Common myeloid progenitor, CD34-positive (primary cell): ENCODE measurements around the gene C10orf62.

Experiments used
- CTCF ChIA-PET: fragments of 350-600 bp; sonication (Branson Sonifier 250); formaldehyde crosslinking; loops from one replicate; lab custom pipeline; 2021; ENCODE audit warnings: antibody characterized with exemption; lab: Charles Lee
- POLR2A ChIA-PET: fragments of 350-600 bp; sonication (Branson Sonifier 250); formaldehyde crosslinking; loops from one replicate; lab custom pipeline; 2021; ENCODE audit warnings: antibody characterized with exemption; lab: Charles Lee
- DNase-seq, 3 donors: peaks; one replicate each; pipeline versions ENCODE4 v3.0.0 to v3.0.0-alpha.2; 2013
- H3K27ac ChIP-seq, 2 experiments: 1 replicate in 1 of 2; 2 replicates in 1 of 2; pipeline ENCODE4 v1.7.0; 2013; ENCODE audit warnings: inconsistent platforms in 2 of 2, low read length in 2 of 2, mild to moderate bottlenecking in 2 of 2, low read depth in 1 of 2, moderate library complexity in 1 of 2; ENCODE audit not compliant: severe bottlenecking in 2 of 2, insufficient read depth in 1 of 2, poor library complexity in 1 of 2
- H3K27me3 ChIP-seq, 5 experiments: replicated peaks in 2 of 5; 1 replicate in 3 of 5; 2 replicates in 2 of 5; pipeline versions ENCODE4 v1.6.1 to v1.7.0; 2013; ENCODE audit warnings: low read length in 4 of 5, mild to moderate bottlenecking in 2 of 5, moderate library complexity in 2 of 5, inconsistent platforms in 1 of 5; ENCODE audit not compliant: insufficient read depth in 5 of 5, control insufficient read depth in 4 of 5
- H3K36me3 ChIP-seq, 4 experiments: 1 replicate in 2 of 4; 2 replicates in 2 of 4; pipeline versions ENCODE4 v1.6.1 to v1.7.0; 2013; ENCODE audit warnings: low read length in 3 of 4, control low read depth in 1 of 4, mild to moderate bottlenecking in 1 of 4; ENCODE audit not compliant: control insufficient read depth in 4 of 4, insufficient read depth in 4 of 4
- H3K4me1 ChIP-seq, 4 experiments: 1 replicate in 3 of 4; 2 replicates in 1 of 4; pipeline versions ENCODE4 v1.6.1 to v1.7.1; 2013; ENCODE audit warnings: low read length in 3 of 4, mild to moderate bottlenecking in 3 of 4, control low read depth in 1 of 4, inconsistent platforms in 1 of 4, moderate library complexity in 1 of 4; ENCODE audit not compliant: control insufficient read depth in 4 of 4, insufficient read depth in 4 of 4; ENCODE audit errors: control extremely low read depth in 1 of 4
- H3K4me3 ChIP-seq, 7 experiments: 1 replicate in 4 of 7; 2 replicates in 3 of 7; pipeline versions ENCODE4 v1.5.1 to v1.7.0; 2013; ENCODE audit warnings: mild to moderate bottlenecking in 7 of 7, low read length in 6 of 7, moderate library complexity in 6 of 7, inconsistent platforms in 2 of 7, low read depth in 2 of 7, control low read depth in 1 of 7; ENCODE audit not compliant: insufficient read depth in 4 of 7, control insufficient read depth in 1 of 7; ENCODE audit errors: extremely low read depth in 1 of 7
- H3K9me3 ChIP-seq, 5 experiments: 1 replicate in 4 of 5; 2 replicates in 1 of 5; pipeline versions ENCODE4 v1.6.1 to v1.7.1; 2013; ENCODE audit warnings: low read length in 4 of 5, mild to moderate bottlenecking in 2 of 5, inconsistent platforms in 1 of 5, low read depth in 1 of 5, moderate library complexity in 1 of 5; ENCODE audit not compliant: control insufficient read depth in 4 of 5, insufficient read depth in 2 of 5; ENCODE audit errors: control extremely low read depth in 1 of 5
- WGBS: methylation state at CpG from one replicate; pipeline ENCODE4 v1.1.5; 2013; ENCODE audit not compliant: insufficient coverage; 5-methylcytosine and 5-hydroxymethylcytosine counted together

The C10orf62 gene

GRCh38 chr10:97585439-97585811 lies 4.1 kb upstream of the C10orf62 start:
- Histone ChIP-seq H3K27me3 (no peaks in the 10 kb centered on the region), H3K27ac (no peak overlapping the region), H3K36me3 (no peaks in the 10 kb centered on the region), H3K4me1 (no peaks in the 10 kb centered on the region), H3K9me3 (no peaks in the 10 kb centered on the region), H3K4me3 (no peak overlapping the region)
- WGBS, result 98% methylated on average over 5 of the region's 5 CpGs
- ChIA-PET POLR2A (no interaction called here), CTCF (interaction anchor here (1.2 to 2.1 kb wide), 4 partner anchors 11 to 64 kb away, joined by 3 to 5 read pairs (median 4); partner anchors contain the start of gene ANKRD2)
- no peak for DNase-seq

- ChIA-PET CTCF (interaction anchor here (1.4 kb wide), 1 partner anchor 91 kb away, joined by 3 read pairs; no protein-coding TSS in a partner anchor), POLR2A (no interaction called here)
- no peaks in the 10 kb centered on the region for H3K9me3 ChIP-seq
- H3K4me1 ChIP-seq, result peaks cover 0 to 4% (median 0%) of the 10 kb centered on the region in 4 experiments
- no peak for DNase-seq
- H3K27me3 ChIP-seq, result no peaks in the 10 kb centered on the region
- H3K36me3 ChIP-seq, result no peaks in the 10 kb centered on the region
- H3K27ac ChIP-seq, result no peak overlapping the region
- WGBS, result 67% methylated on average over 2 of the region's 2 CpGs
- no peak overlapping the region for H3K4me3 ChIP-seq
Observed at GRCh38 chr10:97587183-97587582, 2.3 kb upstream of the C10orf62 start.

- no peak for DNase-seq
- Histone ChIP-seq H3K27ac (no peak overlapping the region), H3K4me1 (peaks cover 0 to 4% (median 0%) of the 10 kb centered on the region in 4 experiments), H3K36me3 (no peaks in the 10 kb centered on the region), H3K9me3 (no peaks in the 10 kb centered on the region), H3K27me3 (no peaks in the 10 kb centered on the region), H3K4me3 (no peak overlapping the region)
- CTCF ChIA-PET, result interaction anchor here (0.9 to 2.3 kb wide), 2 partner anchors 10 to 19 kb away, joined by 3 to 5 read pairs; no protein-coding TSS in a partner anchor
- POLR2A ChIA-PET, result no interaction called here
- 94% methylated on average over 9 of the region's 15 CpGs for WGBS
Observed at GRCh38 chr10:97590082-97590747, 694 bp downstream of the C10orf62 start.

- WGBS, result 76% methylated on average over 4 of the region's 5 CpGs
Observed at GRCh38 chr10:97590748-97591495, 1.4 kb downstream of the C10orf62 start.

GRCh38 chr10:97593421-97593820 lies 3.9 kb downstream of the C10orf62 start:
- no peak for DNase-seq
- 88% methylated on average over 2 of the region's 4 CpGs for WGBS
- H3K27me3 ChIP-seq, result no peaks in the 10 kb centered on the region

More at GRCh38 chr10:97590748-97591495, 1.4 kb downstream of the C10orf62 start:
- Histone ChIP-seq H3K27me3 (no peaks in the 10 kb centered on the region), H3K27ac (no peak overlapping the region), H3K4me3 (no peak overlapping the region), H3K9me3 (no peaks in the 10 kb centered on the region), H3K36me3 (no peaks in the 10 kb centered on the region), H3K4me1 (peaks cover 0 to 4% (median 0%) of the 10 kb centered on the region in 4 experiments)
- DNase-seq, result no peak
- POLR2A ChIA-PET, result interaction anchor here (0.6 kb wide), 1 partner anchor 93 kb away, joined by 6 read pairs; no protein-coding TSS in a partner anchor
- CTCF ChIA-PET, result interaction anchor here (0.6 to 2.3 kb wide), 3 partner anchors 20 to 259 kb away, joined by 3 to 5 read pairs (median 3); partner anchors contain the start of gene GOLGA7B

GRCh38 chr10:97596101-97597082 lies 6.9 kb downstream of the C10orf62 start:
- Histone ChIP-seq H3K4me1 (peaks cover 0 to 2% (median 0%) of the 10 kb centered on the region in 4 experiments), H3K4me3 (no peak overlapping the region), H3K9me3 (no peaks in the 10 kb centered on the region), H3K27me3 (no peaks in the 10 kb centered on the region), H3K27ac (no peak overlapping the region), H3K36me3 (no peaks in the 10 kb centered on the region)
- ChIA-PET POLR2A (interaction anchor here (0.6 kb wide), 1 partner anchor 31 kb away, joined by 4 read pairs; no protein-coding TSS in a partner anchor), CTCF (interaction anchor here (1.1 to 2.4 kb wide), 4 partner anchors 10 to 27 kb away, joined by 4 to 8 read pairs (median 6); partner anchors contain the start of gene ANKRD2)
- DNase-seq, result peak in 2 of 3 donors; percentile 11 to 14
- WGBS, result 89% methylated on average over 10 of the region's 10 CpGs

More at GRCh38 chr10:97593421-97593820, 3.9 kb downstream of the C10orf62 start:
- H3K27ac ChIP-seq, result no peak overlapping the region
- ChIA-PET CTCF (no interaction called here), POLR2A (no interaction called here)
- no peak overlapping the region for H3K4me3 ChIP-seq
- H3K9me3 ChIP-seq, result no peaks in the 10 kb centered on the region
- H3K36me3 ChIP-seq, result no peaks in the 10 kb centered on the region
- peaks cover 0 to 6% (median 0%) of the 10 kb centered on the region in 4 experiments for H3K4me1 ChIP-seq
